ENCODE data around the gene GNB3.

GRCh38 chr12:6845395-6845794 lies 4.7 kb downstream of the GNB3 start:
- TF ChIP-seq POLR2A (IDR thresholded peaks at IDR 0.05) (no peak), CTCF (IDR thresholded peaks at IDR 0.05) (no peak)
